ENCODE results near the gene LRRC7.

- no peak for TF ChIP-seq CTCF (IDR thresholded peaks at IDR 0.05)
- no peak for TF ChIP-seq POLR2A (IDR thresholded peaks at IDR 0.05)
Measured at GRCh38 chr1:69863704-69864103, 296.0 kb downstream of the LRRC7 start.
